Posterior vena cava (tissue), 2 donors: ENCODE data around the gene PTPA. TPM values are rescaled to one million over a fixed set of nuclear protein-coding genes. Genes with fewer than 3 reads are reported as not detected.

ENCODE experiments used
- DNase-seq: peaks from one replicate; pipeline ENCODE4 v3.0.0-alpha.2; 2020; ENCODE audit warnings: low spot score
- intact Hi-C, 2 donors: fragments of 100-400 bp; cut with DNase I; formaldehyde crosslinking; loops; one replicate each; pipeline versions ENCODE4 v1.14.1 to v1.14.2; 2022 to 2023
- total RNA-seq, 2 donors: library from RNA; stranded (reverse); fragmentation: NEBNext Ultra II Directional; extraction: Animal tissue kit (Norgen Biotek cat#: 25700); gene quantifications; one replicate each; pipeline ENCODE4 v1.2.1, GENCODE V29; 2021
- donor health status: DM: yes; HTN: yes; CAD: no.
- donor health status: DM: yes; HTN: yes; CAD: no.

The PTPA gene
- total RNA-seq, 2 donors from 2014 or later = 82.4 to 100 TPM

GRCh38 chr9:129164246-129164930, 53.2 kb downstream of the PTPA start:
- intact Hi-C loops = no loop called here
- no peak for DNase-seq

DNA sequence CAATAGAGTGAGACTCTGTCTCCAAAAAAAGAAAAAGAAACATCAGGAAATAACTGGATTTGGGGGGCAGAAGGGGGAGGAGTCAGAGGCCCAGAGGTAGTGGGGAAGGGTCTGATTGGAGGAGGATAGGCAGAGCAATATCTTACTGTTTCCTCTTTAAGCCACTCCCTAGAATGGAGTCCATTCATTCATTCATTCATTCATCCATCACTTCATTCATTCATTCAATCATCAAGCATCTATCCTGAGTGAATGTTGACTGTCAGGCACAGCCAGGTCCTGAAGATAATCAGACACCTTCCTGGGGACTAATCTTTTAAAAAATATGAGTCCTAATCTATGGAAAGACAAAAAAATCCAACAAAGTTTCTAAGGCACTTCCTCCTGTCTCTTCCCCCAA, 54.0 kb downstream of the PTPA start:
- intact Hi-C loops = no loop called here
- no peak for DNase-seq

DNA sequence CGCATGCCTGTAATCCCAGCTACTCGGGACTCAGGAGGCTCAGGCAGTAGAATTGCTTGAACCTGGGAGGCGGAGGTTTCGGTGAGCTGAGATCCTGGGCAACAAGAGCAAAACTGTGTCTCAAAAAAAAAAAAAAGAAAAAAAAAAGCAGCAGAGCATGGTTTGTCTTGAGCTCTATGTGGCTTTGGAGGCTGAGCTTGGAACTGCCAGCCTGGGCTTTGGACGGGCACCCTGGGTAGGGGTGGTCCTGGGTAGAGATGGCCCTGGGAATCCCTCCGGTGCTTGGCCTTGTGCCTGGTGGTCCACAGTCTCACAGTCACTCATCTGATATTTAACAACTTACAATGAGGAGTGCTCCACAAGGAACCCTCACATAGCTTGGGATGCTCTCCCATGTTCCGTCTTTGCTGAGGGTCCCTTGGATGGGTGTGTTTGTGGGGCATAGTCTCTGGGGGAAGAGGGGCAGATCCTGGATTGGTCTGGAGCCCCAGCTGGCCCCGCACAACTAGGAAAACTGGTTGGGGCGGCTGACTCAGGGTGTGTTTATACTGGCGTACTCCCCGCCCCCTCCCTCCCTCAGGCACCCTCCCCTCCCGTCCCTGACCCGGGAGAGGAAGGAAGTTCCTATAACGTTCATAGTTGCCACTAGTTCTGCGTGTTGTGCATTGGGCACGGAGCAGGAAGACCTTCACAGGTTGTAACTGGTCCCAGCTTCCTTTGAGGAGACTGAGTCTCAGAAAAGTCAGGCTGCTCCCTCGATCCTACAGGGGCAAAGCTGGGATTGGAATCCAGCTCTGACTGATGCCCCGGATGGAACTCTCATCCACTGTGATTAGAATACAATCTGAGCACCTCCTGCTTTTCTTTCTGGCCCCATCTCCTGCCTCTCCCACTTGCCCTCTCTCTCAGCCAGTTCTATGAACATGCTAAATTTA, 55.7 kb downstream of the PTPA start:
- intact Hi-C loops = no loop called here
- DNase-seq = no peak

DNA sequence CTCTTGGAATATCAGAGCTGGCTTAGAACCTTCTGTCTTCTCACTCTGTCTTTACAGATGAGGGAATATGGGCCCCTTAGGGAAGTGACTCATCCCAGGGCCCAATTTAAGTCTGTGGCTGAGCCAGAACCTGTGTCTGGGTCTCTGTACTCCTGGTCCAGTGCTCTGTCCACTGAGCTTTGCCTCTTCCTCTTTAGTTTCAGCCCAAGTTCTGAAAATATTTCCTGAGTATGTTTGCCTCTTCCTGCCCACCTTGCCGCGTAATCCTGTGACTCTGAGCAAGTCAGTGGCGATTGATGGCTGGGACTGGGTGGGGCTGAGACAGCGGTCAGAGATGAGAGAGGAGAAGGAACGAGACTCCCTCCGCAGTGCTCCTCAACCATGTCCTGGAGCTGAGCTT, 59.0 kb downstream of the PTPA start:
- intact Hi-C loops = loop anchor here in 1 of 2 donors (10.0 kb wide), 1 partner anchor 325 kb away; no protein-coding TSS in a partner anchor
- no peak for DNase-seq

- intact Hi-C loops = loop anchor here in 1 of 2 donors (10.0 kb wide), 1 partner anchor 323 kb away; no protein-coding TSS in a partner anchor
These were observed 61.0 kb downstream of the PTPA start for GRCh38 chr9:129171993-129172751.

GRCh38 chr9:129172816-129173215, 61.6 kb downstream of the PTPA start:
- intact Hi-C loops = loop anchor here in 1 of 2 donors (10.0 kb wide), 1 partner anchor 322 kb away; no protein-coding TSS in a partner anchor
- DNase-seq = no peak

More at GRCh38 chr9:129171993-129172751, 61.0 kb downstream of the PTPA start:
- no peak for DNase-seq

GRCh38 chr9:129173296-129174101, 62.3 kb downstream of the PTPA start:
- intact Hi-C loops = loop anchor here in 1 of 2 donors (10.0 kb wide), 1 partner anchor 321 kb away; no protein-coding TSS in a partner anchor
- DNase-seq = no peak

DNA sequence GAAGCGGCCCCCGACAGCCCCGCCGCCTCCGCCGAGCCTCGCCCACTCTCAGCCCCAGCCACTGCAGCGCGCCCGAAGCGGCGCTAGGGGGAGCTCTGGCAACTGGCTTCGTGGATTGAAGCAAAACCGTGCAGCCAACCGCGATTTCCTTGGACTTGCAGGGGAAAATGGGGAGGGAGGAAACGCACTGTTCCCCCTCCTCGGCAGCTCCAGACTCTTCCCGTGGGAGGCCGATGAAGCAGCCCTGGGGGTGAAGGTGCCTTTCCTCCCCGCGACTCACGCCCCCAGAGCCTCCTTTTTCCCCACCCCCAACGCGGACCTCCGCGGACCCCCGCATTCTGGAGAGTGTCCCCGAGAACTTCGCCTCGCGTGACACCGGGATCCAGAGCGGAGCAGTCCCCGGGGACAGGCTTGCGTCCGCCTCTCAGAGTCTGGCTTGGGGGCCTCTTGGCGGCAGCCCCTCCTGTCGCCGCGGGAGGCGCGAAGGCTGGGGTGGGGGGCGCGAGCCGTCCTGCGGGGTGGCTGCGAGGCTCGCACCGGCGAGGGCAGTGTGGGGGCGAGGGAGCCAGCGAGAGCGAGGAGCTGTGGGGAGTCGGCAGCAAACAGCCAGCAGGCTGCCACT, 63.0 kb downstream of the PTPA start:
- DNase-seq = peak; percentile 98
- intact Hi-C loops = loop anchor here in 1 of 2 donors (10.0 kb wide), 1 partner anchor 321 kb away; no protein-coding TSS in a partner anchor

- intact Hi-C loops = loop anchor here (5.0 to 10.0 kb wide), 4 partner anchors 33 to 320 kb away; no protein-coding TSS in a partner anchor
These were observed 63.7 kb downstream of the PTPA start for GRCh38 chr9:129174724-129175514.

DNA sequence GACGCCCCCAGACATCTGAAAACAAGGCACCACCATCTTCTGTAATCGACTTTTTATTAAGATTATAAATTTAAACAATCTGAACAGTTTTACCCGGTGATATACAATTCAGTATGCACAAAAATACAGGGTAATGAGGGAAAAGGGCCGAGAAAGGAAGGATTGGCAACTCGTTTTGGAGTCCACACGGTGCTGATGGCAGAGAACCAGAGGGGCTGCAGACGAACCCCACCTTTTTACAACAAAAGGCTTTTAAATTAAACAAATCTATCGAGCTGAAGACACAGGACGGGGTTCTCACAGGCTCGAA, 64.3 kb downstream of the PTPA start:
- intact Hi-C loops = loop anchor here (5.0 to 10.0 kb wide), 4 partner anchors 33 to 319 kb away; no protein-coding TSS in a partner anchor
- DNase-seq = no peak

More at GRCh38 chr9:129174724-129175514, 63.7 kb downstream of the PTPA start:
- peak; percentile 95 for DNase-seq

DNA sequence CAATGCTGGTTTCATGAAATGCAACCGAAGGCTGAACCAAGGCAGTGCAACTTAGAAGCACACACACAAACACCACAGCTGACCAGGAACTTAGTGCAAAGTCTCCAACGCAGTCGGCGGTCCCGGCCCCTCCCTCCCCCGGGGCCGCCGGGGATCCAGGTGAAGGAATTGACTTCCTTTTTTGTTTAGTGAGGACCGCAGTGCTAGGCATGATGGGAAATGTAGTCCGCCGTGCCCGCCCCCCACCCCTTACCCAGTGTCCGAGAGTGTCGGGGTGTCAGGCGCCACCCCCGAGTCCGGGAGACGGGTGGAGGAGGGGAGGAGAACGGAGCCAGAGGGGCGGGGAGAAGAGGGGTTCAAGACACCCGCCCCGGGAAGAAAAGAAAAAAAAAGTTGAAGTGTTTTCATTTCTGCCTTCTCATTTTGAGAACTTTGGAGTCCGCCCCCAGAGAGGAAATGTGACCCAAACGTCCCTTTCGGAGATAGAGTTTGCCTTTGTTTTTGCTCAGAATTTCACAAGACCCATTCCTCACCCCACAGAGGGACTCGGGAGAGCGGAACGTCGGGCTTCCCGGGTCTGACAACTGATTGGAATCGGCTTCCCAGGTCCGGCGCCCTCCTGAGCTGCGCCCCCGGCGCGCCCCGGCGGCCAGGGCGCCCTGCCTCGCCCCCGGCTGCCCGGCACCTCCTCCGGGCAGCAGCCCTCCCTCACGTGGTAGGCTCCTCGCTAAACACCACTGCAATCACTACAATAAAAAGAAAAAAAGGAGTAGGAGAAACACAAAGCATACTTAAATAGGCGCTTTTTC, 64.8 kb downstream of the PTPA start:
- intact Hi-C loops = loop anchor here (5.0 to 10.0 kb wide), 4 partner anchors 34 to 319 kb away; no protein-coding TSS in a partner anchor
- peak; percentile 95 for DNase-seq

- intact Hi-C loops = loop anchor here (5.0 to 10.0 kb wide), 4 partner anchors 35 to 318 kb away; no protein-coding TSS in a partner anchor
- no peak for DNase-seq
These were observed 65.7 kb downstream of the PTPA start for GRCh38 chr9:129176701-129177442.

GRCh38 chr9:129177443-129177790, 66.2 kb downstream of the PTPA start:
- intact Hi-C loops = loop anchor here (5.0 to 10.0 kb wide), 4 partner anchors 35 to 317 kb away; no protein-coding TSS in a partner anchor
- DNase-seq = no peak

DNA sequence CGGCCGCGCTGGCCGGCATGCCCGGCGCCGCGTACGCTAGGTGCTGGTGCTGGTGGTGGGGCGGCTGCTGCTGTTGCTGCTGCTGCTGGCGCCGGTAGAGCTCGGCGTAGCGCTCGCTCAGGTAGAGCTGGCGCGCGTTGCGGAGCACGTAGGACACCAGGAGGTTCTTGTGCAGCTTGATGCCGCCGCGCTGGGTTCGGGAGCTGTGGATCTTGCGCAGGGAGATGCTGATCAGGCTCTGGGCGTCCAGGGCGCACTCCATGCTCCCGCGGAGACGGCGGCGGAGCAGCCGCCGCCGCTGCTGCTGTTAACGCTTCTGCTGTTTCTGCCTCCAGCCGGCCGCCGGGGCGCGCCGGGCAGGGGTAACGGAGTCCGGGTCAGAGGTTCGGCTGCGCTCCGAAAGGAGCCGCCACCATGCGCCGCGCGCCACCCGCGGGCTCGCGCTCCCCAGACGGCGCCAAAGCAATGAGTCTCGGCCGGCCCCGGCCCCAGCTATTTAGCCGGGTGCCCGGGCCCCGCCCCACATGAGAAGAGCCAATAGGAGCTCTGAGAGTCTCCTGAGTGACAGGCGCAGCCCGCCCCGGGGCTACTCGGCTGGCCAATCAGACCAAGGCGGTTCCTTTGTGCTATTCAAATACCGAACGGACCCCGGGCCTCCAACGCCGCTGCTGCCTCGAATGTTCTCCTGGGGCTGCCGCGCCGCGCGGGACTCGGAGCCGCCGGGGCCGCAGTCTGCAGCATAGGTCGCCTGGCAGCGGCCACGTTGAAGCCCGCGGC, 66.8 kb downstream of the PTPA start, which contains the start of gene IER5L:
Gene IER5L, minus strand, starts transcription at position 471 of the 777 bp plus-strand sequence. Its CDS starts 209 bp downstream, at position 262.
- DNase-seq = peak; percentile 99
- intact Hi-C loops = loop anchor here (5.0 to 10.0 kb wide), 4 partner anchors 36 to 317 kb away; no protein-coding TSS in a partner anchor
